Activated T-cell treated with anti-CD3 and anti-CD28 coated beads for 48 hours (primary cell): ENCODE results near the gene TARBP2.

Experiments
- DNase-seq: peaks from one replicate; pipeline ENCODE4 v3.0.0-alpha.2; 2020; ENCODE audit warnings: low read depth

Gene TARBP2, protein sequence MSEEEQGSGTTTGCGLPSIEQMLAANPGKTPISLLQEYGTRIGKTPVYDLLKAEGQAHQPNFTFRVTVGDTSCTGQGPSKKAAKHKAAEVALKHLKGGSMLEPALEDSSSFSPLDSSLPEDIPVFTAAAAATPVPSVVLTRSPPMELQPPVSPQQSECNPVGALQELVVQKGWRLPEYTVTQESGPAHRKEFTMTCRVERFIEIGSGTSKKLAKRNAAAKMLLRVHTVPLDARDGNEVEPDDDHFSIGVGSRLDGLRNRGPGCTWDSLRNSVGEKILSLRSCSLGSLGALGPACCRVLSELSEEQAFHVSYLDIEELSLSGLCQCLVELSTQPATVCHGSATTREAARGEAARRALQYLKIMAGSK

GRCh38 chr12:53500776-53501614 is at the start of gene TARBP2:
TARBP2 (plus strand) TSS chr12:53501283; CDS start chr12:53501409, 126 bp downstream.
- DNase-seq = peak; percentile 92

GRCh38 chr12:53451661-53452158 is 49.4 kb upstream of the TARBP2 start, which contains the start of gene PCBP2:
PCBP2 (plus strand) TSS chr12:53452102; CDS start chr12:53454801, 2,699 bp downstream.
- peak; percentile 97 for DNase-seq

GRCh38 chr12:53452159-53453077 is 48.7 kb upstream of the TARBP2 start:
- DNase-seq = peak; percentile 61

DNA sequence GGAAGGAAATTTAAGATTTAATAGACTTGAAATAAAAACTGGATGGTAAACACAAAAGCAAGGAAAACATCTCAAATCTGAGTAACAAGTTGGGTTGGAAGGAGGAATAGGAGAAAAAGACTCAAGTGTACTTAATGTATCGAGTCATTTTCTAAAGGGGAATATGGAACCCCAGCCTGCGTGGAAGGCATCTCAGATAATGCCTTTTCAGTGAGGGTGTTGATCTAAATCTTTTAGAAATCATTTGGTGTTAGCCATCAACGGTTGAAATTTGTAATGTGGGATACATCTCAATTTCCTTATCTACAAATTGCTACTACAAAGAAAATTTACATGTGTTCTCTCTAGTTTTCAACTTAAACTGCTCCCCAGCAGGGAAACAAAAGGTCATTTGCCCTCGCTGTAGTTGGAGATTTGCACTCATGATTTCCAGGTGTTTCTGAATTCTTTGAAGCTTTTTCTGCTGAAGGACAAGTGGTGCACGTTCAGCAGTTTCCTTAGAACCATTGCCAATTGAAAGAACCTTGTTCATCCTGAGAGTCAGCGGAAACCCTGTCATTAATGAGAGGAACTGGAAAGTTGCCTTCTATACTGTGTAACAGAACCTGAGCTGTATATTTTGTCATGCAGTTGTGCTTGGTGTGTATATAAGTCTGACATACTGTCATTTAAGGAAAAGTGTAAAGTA is 47.0 kb upstream of the TARBP2 start:
- no peak for DNase-seq

- DNase-seq = no peak
Observed at GRCh38 chr12:53454707-53455106, 46.4 kb upstream of the TARBP2 start.

DNA sequence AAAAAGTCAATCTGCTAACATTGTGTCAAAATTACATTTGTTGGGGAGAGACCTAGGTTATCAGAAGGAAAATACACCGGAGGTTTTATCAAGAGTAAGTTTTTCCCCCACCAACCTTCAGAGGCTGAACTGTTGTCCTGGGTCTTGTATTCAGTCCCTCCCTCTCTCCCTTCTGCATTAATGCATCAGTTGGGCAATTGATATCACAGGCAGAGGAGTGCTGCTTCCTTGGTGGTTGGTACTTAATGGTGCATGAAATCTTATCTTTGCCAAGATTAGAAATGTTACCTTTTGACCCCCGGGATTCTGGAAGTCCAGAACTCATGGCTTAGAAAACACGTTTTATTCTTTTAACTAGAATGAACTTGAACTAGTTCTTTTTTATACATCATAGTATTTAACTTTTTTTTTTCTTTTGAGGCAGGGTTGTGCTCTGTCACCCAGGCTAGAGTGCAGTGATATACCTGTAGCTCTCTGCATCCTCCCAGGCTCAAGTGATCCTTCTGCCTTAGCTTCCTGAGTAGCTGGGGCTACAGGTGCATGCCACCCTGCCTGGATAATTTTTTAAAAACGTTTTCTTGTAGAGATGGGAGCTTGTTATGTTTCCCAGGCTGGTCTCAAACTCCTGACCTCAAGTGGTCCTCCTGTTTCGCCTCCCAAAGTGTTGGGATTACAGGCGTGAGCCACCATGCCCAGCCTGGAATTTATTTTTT is 44.3 kb upstream of the TARBP2 start:
- DNase-seq = no peak

DNA sequence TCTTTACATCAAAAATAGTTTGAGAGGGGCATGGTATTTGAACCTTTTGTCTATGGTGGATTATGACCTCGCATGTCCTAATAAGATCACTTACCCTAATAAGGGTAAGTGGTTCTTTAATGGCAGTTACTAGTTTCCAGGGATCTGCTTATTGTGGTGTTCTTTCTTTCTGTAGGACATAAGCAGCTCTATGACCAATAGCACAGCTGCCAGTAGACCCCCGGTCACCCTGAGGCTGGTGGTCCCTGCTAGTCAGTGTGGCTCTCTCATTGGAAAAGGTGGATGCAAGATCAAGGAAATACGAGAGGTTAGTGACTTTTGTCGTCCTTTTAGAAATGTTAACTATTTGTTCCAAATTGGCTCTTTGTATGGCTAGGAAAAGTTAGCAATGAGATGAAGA is 42.0 kb upstream of the TARBP2 start:
- no peak for DNase-seq

- no peak for DNase-seq
Observed at GRCh38 chr12:53461059-53461458, 40.0 kb upstream of the TARBP2 start.

DNA sequence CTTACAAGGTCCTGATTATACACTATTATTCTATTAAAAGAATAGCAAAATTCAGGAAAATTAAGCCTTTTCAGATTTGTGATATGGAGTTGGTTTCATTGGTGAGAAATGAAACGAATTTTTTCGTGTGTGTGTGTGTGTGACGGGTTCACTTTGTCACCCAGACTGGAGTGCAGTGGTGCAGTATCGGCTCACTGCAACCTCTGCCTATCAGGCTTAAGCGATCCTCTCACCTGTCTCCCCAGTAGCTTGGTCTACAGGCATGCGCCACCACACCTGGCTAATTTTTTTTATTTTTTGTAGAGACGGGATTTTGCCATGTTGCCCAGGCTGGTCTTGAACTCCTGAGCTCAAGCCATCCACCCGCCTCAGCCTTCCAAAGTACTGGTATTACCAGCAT is 39.5 kb upstream of the TARBP2 start:
- DNase-seq = no peak

- DNase-seq = no peak
Observed at GRCh38 chr12:53462935-53463334, 38.1 kb upstream of the TARBP2 start.

DNA sequence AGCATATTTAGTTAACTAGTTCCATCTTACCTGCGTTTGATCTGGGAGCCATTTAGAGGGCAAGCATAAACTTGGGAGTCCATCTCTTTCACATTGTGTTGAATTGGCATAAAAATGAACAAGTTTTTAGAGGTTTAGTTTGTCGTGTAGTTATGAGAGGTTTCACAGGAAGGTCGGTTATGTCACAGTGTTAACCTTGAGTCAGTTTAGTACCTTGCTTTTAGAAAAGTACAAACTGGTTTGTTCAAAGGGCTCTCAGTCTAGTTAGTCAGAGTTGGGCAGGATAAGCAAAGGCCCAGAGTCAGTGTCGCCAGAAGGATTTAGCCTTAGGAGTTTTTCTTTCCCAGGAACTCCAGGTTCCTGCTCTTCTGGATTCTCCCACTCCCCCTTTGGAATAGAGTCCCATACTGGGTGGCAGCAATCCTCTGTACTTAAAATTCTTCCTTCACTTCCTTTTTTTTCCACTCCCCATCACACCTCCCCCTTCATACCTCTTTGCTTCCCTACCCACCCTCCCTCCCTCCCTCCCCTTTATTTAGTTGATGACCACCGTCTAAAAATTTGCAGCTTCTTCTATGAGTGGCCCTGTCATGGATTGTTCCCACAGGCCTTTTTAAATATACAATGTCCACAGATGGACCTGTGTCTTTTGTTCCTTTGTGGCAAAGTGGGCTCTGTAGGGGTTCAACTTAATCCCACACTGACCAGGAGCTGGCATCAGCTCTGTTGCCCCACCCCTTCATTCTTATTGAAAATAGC is 37.1 kb upstream of the TARBP2 start:
- no peak for DNase-seq

DNA sequence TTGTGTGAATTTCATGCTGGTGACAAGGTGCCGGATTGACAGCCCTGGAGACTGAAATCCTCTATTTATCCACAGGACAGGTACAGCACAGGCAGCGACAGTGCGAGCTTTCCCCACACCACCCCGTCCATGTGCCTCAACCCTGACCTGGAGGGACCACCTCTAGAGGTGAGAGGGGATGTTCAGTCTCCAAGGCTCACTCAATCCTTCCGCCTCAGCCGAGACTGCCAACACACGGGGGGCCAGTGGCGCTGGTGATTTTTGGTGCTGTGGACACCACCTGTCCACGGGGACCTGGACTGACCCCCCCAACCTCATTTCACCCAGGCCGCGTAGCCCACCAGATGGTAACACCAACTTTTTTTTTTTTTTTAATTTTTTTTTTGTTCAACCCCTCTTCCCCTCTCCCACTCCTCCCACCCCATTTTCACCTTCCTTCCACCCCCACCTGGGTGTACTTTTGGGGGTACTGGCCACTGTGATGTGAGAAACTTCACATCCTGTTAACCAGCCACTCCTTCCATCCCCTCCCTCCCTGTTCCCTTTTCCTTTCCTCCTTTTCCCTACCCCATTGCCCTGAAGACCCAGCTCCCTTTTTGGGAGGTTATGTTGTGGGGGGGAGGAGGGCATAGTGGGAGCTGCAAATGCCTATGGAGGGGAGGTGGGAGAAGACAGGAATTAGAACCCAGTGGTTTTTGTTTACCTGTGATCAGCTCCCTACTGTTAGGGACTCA is 36.2 kb upstream of the TARBP2 start:
- DNase-seq = no peak

DNA sequence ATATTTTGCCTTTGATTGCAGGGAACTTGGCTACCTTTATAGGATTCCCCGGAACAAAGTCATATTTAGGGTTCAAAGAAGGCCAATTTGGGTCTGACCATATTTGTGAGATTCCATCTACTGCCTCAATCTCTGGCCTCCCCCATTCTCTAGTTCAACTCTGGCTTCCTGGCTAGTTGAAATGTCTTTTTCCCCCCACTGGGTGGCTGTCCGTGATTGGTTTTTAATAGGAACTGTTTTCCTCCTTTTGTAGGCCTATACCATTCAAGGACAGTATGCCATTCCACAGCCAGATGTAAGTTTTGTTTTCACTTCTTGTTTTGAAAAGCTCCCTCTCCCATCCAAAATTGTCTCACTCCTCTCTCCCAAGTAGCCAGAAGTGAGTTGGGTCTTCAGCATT is 35.4 kb upstream of the TARBP2 start:
- DNase-seq = no peak

DNA sequence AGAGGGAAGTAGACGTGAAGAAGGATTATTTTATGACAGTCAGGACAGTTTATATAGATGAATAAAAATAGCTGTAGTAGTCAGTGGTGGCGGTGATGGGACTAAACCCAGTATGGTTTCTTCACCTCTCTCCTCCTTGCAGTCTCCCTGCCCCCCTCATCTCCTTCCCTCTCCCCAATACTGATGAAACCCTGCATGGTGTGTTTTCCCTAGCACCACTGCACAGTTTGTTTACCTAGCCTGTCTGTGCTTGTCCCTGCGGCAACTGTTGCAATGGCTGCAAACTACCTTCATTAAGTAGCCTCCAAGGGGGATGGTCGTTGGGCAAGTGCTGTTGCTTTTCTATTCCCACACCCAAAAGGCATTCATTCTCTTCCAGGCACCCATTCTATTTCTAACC is 34.4 kb upstream of the TARBP2 start:
- DNase-seq = no peak

DNA sequence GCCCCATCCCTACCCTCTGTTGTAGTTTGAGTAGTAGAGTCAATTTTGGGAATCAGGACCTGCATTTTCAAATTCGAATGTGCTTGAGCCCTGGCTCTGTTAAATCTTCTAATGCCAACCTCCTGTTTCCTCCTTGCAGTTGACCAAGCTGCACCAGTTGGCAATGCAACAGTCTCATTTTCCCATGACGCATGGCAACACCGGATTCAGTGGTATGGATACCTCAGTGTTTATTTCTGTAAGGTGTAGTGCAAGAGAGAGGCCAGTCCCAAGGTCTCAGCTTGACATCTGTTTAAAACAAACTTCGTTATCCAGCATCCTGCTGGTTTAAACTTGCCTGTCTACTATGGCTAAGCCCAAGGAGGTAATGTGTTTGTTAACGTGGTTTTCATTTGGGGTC is 34.0 kb upstream of the TARBP2 start:
- no peak for DNase-seq

GRCh38 chr12:53467880-53468279 is 33.2 kb upstream of the TARBP2 start:
- DNase-seq = no peak

- no peak for DNase-seq
Observed at GRCh38 chr12:53468282-53468681, 32.8 kb upstream of the TARBP2 start.

DNA sequence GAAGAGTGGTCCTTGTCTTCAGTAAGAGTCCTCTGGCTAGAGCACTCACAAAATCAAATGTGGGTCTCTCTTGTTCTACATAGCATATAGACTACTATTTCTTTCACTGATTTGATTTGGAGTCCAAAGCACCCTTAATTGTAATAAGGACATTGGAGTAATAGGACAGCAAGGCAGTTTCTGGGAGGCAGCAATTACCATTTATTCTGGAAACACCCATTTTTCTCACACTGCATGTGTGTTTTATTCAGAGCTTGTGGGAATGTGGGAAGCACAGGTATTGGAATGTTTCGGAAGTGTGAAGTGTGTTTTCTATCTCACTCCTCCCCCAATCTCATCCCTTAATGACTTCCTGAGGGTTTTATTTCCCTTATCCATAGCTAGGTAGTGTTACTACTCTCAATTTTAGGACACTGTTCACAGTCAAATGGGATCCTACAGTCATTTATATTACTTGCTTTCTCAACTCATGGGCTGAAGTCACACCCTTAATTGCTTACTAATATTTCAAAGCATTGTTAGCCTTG is 29.0 kb upstream of the TARBP2 start:
- no peak for DNase-seq

DNA sequence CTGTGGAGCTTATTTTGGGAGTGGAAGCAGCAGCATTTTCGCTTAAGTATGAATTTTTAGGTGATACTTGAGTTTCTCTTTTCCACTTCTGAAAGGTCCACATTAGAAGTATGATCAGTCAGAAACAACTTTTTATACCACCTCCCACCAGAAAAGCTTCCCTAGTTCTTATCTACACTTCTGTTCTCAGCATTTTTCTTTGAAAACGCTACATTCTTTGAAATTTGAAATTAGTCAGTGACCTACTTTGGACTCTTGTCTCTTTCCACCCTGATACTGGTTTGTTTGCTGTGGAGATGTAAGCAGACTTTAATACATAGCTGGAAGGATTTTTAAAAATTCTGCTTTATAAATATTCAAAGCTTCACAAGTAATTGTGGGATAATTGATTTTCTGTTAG is 27.0 kb upstream of the TARBP2 start:
- DNase-seq = no peak
